PC-9 (cell line): Measurements from ENCODE around the gene DMKN. TPM values are rescaled to one million over a fixed set of nuclear protein-coding genes. Genes with fewer than 3 reads are reported as not detected.

ENCODE experiments used
- BruUV-seq: library from RNA; stranded (reverse); fragments of 400-500 nt; replicated peaks from 2 replicates; lab custom pipeline; 2021; lab: Mats Ljungman, UMichigan
- CTCF ChIA-PET: fragments of 300-600 bp; sonication (Branson Sonifier 250); formaldehyde crosslinking; loops from one replicate; lab custom pipeline; 2022; ENCODE audit warnings: antibody characterized with exemption; lab: Charles Lee
- POLR2A ChIA-PET: fragments of 300-600 bp; sonication (Branson Sonifier 250); formaldehyde crosslinking; loops from one replicate; lab custom pipeline; 2022; ENCODE audit warnings: antibody characterized with exemption; ENCODE audit not compliant: unreplicated experiment; lab: Charles Lee
- DNase-seq, 2 experiments: peaks; one replicate each; pipeline versions ENCODE4 v3.0.0 to v3.0.0-alpha.2; 2015 to 2022; ENCODE audit warnings: mixed read lengths in 1 of 2
- H2AFZ ChIP-seq: fragments of 200-600 bp; sonication (generic); 2 replicates; pipeline ENCODE4 v1.8.1; 2017; ENCODE audit warnings: antibody characterized with exemption
- H3F3A ChIP-seq: fragments of 200-600 bp; sonication (generic); 2 replicates; pipeline ENCODE4 v1.8.1; 2017; ENCODE audit warnings: antibody characterized with exemption, mild to moderate bottlenecking, low read depth; ENCODE audit not compliant: insufficient read depth
- H3K27ac ChIP-seq: fragments of 200-600 bp; sonication (generic); 2 replicates; pipeline ENCODE4 v1.6.1; 2016; ENCODE audit warnings: mixed run types
- H3K27me3 ChIP-seq: fragments of 200-600 bp; sonication (generic); 2 replicates; pipeline ENCODE4 v1.6.1; 2016; ENCODE audit warnings: low read depth, mixed run types; ENCODE audit not compliant: insufficient read depth
- H3K36me3 ChIP-seq: fragments of 200-600 bp; sonication (generic); 2 replicates; pipeline ENCODE4 v1.6.1; 2016; ENCODE audit warnings: low read depth, mixed run types
- H3K4me1 ChIP-seq: fragments of 200-600 bp; sonication (generic); replicated peaks from 2 replicates; pipeline ENCODE4 v1.6.1; 2016; ENCODE audit warnings: mixed run types; ENCODE audit not compliant: insufficient read depth
- H3K4me2 ChIP-seq: fragments of 200-600 bp; sonication (generic); 2 replicates; pipeline ENCODE4 v1.6.1; 2017; ENCODE audit warnings: mixed run types
- H3K4me3 ChIP-seq: fragments of 200-600 bp; sonication (generic); 2 replicates; pipeline ENCODE4 v1.6.1; 2016; ENCODE audit warnings: mixed run types
- H3K79me2 ChIP-seq: fragments of 200-600 bp; sonication (generic); 2 replicates; pipeline ENCODE4 v1.6.1; 2017; ENCODE audit warnings: low read depth, mixed run types
- H3K9me2 ChIP-seq: fragments of 200-600 bp; sonication (generic); 2 replicates; pipeline ENCODE4 v1.8.1; 2017; ENCODE audit warnings: mild to moderate bottlenecking; ENCODE audit not compliant: insufficient read depth
- H3K9me3 ChIP-seq: fragments of 200-600 bp; sonication (generic); 2 replicates; pipeline ENCODE4 v1.8.1; 2016; ENCODE audit warnings: low read depth; ENCODE audit not compliant: insufficient read depth
- H4K20me1 ChIP-seq: fragments of 200-600 bp; sonication (generic); 2 replicates; pipeline ENCODE4 v1.8.1; 2017; ENCODE audit not compliant: insufficient read depth
- EZH2 ChIP-seq: fragments of 200-600 bp; sonication (generic); IDR thresholded peaks from 2 replicates; pipeline ENCODE4 v1.8.0; 2017; ENCODE audit warnings: antibody characterized with exemption, low read depth
- intact Hi-C: fragments of 100-400 bp; cut with micrococcal nuclease; formaldehyde crosslinking; loops from one replicate; pipeline ENCODE4 v1.10.0; 2022; ENCODE audit not compliant: unreplicated experiment
- total RNA-seq: library from RNA; stranded (reverse); gene quantifications from 2 replicates; pipeline ENCODE4 v1.2.3, GENCODE V29; 2021
- TF ChIP-seq, protein P1 (sequence below): fragments of 200-600 bp; sonication (generic); conservative IDR thresholded peaks from 2 replicates; pipeline ENCODE4 v1.6.1; 2017; ENCODE audit warnings: mixed run types, antibody characterized with exemption, mild to moderate bottlenecking, moderate library complexity

The DMKN gene
- total RNA-seq, 1 experiment from 2014 or later = 135 TPM

GRCh38 chr19:35562336-35562735 is 48.9 kb upstream of the DMKN start:
- BruUV-seq = no TSS peak
- intact Hi-C loops = no loop called here

DNA sequence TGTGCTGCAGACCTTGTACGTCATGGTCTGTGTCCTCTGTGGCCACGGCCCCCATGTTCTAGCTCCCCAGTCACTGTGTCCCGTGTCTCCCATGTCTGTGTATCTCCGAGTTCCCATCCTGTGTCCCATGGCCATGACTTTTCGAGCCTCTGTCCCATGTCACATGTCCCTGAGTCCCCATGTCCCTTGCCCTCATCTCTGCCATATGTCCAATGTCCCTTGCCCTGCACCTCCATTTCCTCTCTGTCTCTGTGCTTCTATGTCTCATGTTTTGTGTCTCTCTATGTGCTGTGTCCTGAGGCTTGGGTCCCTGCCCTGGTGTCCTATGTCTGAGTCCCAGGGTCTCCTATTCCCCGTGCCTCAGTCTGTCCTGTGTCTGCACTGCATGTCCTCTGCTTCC is 48.0 kb upstream of the DMKN start:
- Histone ChIP-seq H3K9me2 (no peaks in the 10 kb centered on the region), H3K4me2 (no peak overlapping the region), H3F3A (no peaks in the 10 kb centered on the region; the same call in 1 of the 2 replicates), H3K27me3 (peaks cover 38% of the 10 kb centered on the region), H2AFZ (no peak overlapping the region), H3K4me3 (no peak overlapping the region), H4K20me1 (no peaks in the 10 kb centered on the region), H3K36me3 (no peaks in the 10 kb centered on the region), H3K9me3 (no peaks in the 10 kb centered on the region), H3K4me1 (no peaks in the 10 kb centered on the region), H3K79me2 (no peaks in the 10 kb centered on the region), H3K27ac (no peak overlapping the region)
- intact Hi-C loops = no loop called here
- CTCF ChIA-PET = no interaction called here
- no TSS peak for BruUV-seq
- TF ChIP-seq EZH2 = no peak
- TF ChIP-seq, protein P1, sequence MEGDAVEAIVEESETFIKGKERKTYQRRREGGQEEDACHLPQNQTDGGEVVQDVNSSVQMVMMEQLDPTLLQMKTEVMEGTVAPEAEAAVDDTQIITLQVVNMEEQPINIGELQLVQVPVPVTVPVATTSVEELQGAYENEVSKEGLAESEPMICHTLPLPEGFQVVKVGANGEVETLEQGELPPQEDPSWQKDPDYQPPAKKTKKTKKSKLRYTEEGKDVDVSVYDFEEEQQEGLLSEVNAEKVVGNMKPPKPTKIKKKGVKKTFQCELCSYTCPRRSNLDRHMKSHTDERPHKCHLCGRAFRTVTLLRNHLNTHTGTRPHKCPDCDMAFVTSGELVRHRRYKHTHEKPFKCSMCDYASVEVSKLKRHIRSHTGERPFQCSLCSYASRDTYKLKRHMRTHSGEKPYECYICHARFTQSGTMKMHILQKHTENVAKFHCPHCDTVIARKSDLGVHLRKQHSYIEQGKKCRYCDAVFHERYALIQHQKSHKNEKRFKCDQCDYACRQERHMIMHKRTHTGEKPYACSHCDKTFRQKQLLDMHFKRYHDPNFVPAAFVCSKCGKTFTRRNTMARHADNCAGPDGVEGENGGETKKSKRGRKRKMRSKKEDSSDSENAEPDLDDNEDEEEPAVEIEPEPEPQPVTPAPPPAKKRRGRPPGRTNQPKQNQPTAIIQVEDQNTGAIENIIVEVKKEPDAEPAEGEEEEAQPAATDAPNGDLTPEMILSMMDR = no peak
- POLR2A ChIA-PET = no interaction called here
- DNase-seq = no peak

More at GRCh38 chr19:35562336-35562735, 48.9 kb upstream of the DMKN start:
- DNase-seq = no peak
- ChIA-PET POLR2A (no interaction called here), CTCF (interaction anchor here (0.6 kb wide), 1 partner anchor 25 kb away, joined by 3 read pairs; no protein-coding TSS in a partner anchor)
- TF ChIP-seq EZH2 = no peak
- TF ChIP-seq, protein P1 = no peak
- H3K36me3 ChIP-seq = no peaks in the 10 kb centered on the region
- no peaks in the 10 kb centered on the region for H3F3A ChIP-seq
- H3K79me2 ChIP-seq = no peaks in the 10 kb centered on the region
- peaks cover 38% of the 10 kb centered on the region for H3K27me3 ChIP-seq
- H3K9me2 ChIP-seq = no peaks in the 10 kb centered on the region
- no peak overlapping the region for H3K4me3 ChIP-seq
- H3K4me1 ChIP-seq = no peaks in the 10 kb centered on the region
- no peak overlapping the region for H2AFZ ChIP-seq
- no peaks in the 10 kb centered on the region for H3K9me3 ChIP-seq
- H3K4me2 ChIP-seq = no peak overlapping the region
- H4K20me1 ChIP-seq = no peaks in the 10 kb centered on the region
- H3K27ac ChIP-seq = no peak overlapping the region

- no peak for DNase-seq
- no peak overlapping the region for H3K4me2 ChIP-seq
- CTCF ChIA-PET = no interaction called here
- no peaks in the 10 kb centered on the region for H3K4me1 ChIP-seq
- no peaks in the 10 kb centered on the region for H3K36me3 ChIP-seq
- no peak for TF ChIP-seq EZH2
- TF ChIP-seq, protein P1 = no peak
- peaks cover 38% of the 10 kb centered on the region for H3K27me3 ChIP-seq
- no peaks in the 10 kb centered on the region for H3K79me2 ChIP-seq
- no peak overlapping the region for H2AFZ ChIP-seq
- no peaks in the 10 kb centered on the region for H3K9me3 ChIP-seq
- no peaks in the 10 kb centered on the region for H3K9me2 ChIP-seq
- no TSS peak for BruUV-seq
- no peak overlapping the region for H3K27ac ChIP-seq
- no peak overlapping the region for H3K4me3 ChIP-seq
- no peaks in the 10 kb centered on the region for H4K20me1 ChIP-seq
- POLR2A ChIA-PET = no interaction called here
- intact Hi-C loops = no loop called here
- H3F3A ChIP-seq = no peaks in the 10 kb centered on the region; the same call in 1 of the 2 replicates
Observed at GRCh38 chr19:35560677-35561076, 47.2 kb upstream of the DMKN start.
